H1 (cell line): ENCODE data around the gene LRWD1. TPM values are rescaled to one million over a fixed set of nuclear protein-coding genes. Genes with fewer than 3 reads are reported as not detected.

ENCODE experiments used
- CBX5 ChIP-seq: fragments of 300-800, 300-1000 bp; sonication (generic); IDR thresholded peaks from 2 replicates; pipeline ENCODE4 v1.7.1; 2016; ENCODE audit warnings: antibody characterized with exemption, low read length, low read depth
- CREB1 ChIP-seq: IDR thresholded peaks from 2 replicates; pipeline ENCODE4 v1.6.1; 2012; ENCODE audit warnings: inconsistent platforms
- GTF2F1 ChIP-seq: IDR thresholded peaks from 2 replicates; pipeline ENCODE4 v1.6.1; 2012; ENCODE audit warnings: low read depth, low read length, improper control_type of control experiment, borderline replicate concordance
- POLR2AphosphoS5 ChIP-seq: IDR thresholded peaks from 2 replicates; pipeline ENCODE4 v1.6.1; 2011; ENCODE audit warnings: low read depth, low read length
- SIRT6 ChIP-seq: IDR thresholded peaks from one replicate; pipeline ENCODE4 v1.7.1; 2012; ENCODE audit warnings: low read length, inconsistent platforms
- polyA plus RNA-seq, 7 experiments: library from polyadenylated mRNA; depleted of rRNA in 3 of 7; stranded (reverse) in 5 of 7; unstranded in 2 of 7; fragments of >200 nt in 5 of 7; fragments of 200-250 nt in 2 of 7; gene quantifications; 1 replicate in 5 of 7; 2 replicates in 1 of 7; 4 replicates in 1 of 7; pipeline versions ENCODE4 v1.2.1 to v1.2.3, GENCODE V29; 2011 to 2013; ENCODE audit warnings: missing spikeins in 2 of 7, mixed read lengths in 2 of 7
- total RNA-seq: library from RNA; stranded (reverse); fragmentation: NEBNext Ultra II Directional; extraction: Animal tissue kit (Norgen Biotek cat#: 25700); gene quantifications from 2 replicates; pipeline ENCODE4 v1.2.1, GENCODE V29; 2021
- TF ChIP-seq, protein P1 (sequence below), 3 experiments: IDR thresholded peaks; 1 replicate in 2 of 3; 2 replicates in 1 of 3; pipeline versions ENCODE4 v1.5.1 to v1.6.1; 2011; ENCODE audit warnings: low read length in 3 of 3, mild to moderate bottlenecking in 3 of 3, inconsistent platforms in 2 of 3, low read depth in 1 of 3, moderate library complexity in 1 of 3; ENCODE audit not compliant: insufficient read depth in 1 of 3; ENCODE audit errors: control extremely low read depth in 1 of 3

The LRWD1 gene
- total and polyA plus RNA-seq, 2 of the 8 experiments (the other 6 are each of a cell fraction or from before 2014, with no cell fraction given), result 23.4 to 26.8 TPM

DNA sequence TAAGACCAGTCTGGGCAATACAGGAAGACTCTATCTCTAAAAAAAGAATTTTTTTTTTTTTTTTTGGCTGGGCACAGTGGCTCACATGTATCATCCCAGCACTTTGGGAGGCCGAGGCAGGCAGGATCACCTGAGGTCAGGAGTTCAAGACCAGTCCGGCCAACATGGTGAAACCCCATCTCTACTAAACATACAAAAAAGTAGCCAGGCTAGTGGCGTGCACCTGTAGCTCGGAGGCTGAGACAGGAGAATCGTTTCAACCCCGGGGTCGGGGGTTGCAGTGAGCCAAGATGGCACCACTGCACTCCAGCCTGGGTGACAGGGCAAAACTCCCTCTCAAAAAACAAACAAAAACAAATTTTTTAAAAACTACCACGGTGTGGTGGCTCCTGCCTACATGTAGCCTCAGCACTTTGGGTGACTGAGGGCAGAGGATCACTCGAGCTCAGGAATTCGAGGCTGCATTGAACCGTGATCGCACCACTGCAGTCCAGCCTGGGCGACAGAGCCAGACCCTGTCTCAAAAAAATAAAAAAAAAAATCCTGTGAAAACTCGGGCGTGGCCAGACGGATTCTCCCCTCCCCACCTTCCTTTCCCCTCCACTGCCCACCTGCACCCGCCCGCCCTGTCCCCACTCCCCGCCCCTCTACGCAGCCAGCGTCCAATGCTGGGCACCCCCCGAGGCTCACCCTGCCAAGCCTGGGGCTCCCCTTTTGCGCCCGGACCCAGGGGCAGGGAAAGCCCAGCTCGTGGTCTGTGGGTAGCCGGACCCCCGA lies 32.2 kb upstream of the LRWD1 start (continued):
- TF ChIP-seq, protein P1, sequence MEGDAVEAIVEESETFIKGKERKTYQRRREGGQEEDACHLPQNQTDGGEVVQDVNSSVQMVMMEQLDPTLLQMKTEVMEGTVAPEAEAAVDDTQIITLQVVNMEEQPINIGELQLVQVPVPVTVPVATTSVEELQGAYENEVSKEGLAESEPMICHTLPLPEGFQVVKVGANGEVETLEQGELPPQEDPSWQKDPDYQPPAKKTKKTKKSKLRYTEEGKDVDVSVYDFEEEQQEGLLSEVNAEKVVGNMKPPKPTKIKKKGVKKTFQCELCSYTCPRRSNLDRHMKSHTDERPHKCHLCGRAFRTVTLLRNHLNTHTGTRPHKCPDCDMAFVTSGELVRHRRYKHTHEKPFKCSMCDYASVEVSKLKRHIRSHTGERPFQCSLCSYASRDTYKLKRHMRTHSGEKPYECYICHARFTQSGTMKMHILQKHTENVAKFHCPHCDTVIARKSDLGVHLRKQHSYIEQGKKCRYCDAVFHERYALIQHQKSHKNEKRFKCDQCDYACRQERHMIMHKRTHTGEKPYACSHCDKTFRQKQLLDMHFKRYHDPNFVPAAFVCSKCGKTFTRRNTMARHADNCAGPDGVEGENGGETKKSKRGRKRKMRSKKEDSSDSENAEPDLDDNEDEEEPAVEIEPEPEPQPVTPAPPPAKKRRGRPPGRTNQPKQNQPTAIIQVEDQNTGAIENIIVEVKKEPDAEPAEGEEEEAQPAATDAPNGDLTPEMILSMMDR (IDR thresholded peaks at IDR 0.05; ENCODE audit: control extremely low read depth in 1 of 3, insufficient read depth in 1 of 3, low read depth in 1 of 3, low read length in 3 of 3), result no peak
- no peak for TF ChIP-seq POLR2AphosphoS5
- TF ChIP-seq CREB1, result no peak
- TF ChIP-seq CBX5, result no peak
- TF ChIP-seq SIRT6, result no peak
- TF ChIP-seq GTF2F1, result no peak
- TF ChIP-seq, all 59 proteins: peak for 0
